Upper lobe of left lung (tissue), 6 donors: Measurements from ENCODE around the gene CCDC89. TPM values are rescaled to one million over a fixed set of nuclear protein-coding genes. Genes with fewer than 3 reads are reported as not detected.

Experiments used
- ATAC-seq, 2 donors: fragments of 200-7000 bp; cut with Tn5 transposase; one replicate each; pipeline ENCODE4 v1.9.1; 2022; ENCODE audit warnings: mild to moderate bottlenecking in 2 of 2, moderate library complexity in 2 of 2; ENCODE audit not compliant: low FRiP score in 2 of 2
- DNase-seq, 2 donors: peaks; one replicate each; pipeline ENCODE4 v3.0.0-alpha.2; 2019 to 2020
- H3K27ac ChIP-seq, 4 donors: fragments of 200-600 bp; sonication (generic); one replicate each; pipeline ENCODE4 v1.5.1; 2016 to 2019
- H3K27me3 ChIP-seq, 4 donors: fragments of 200-600 bp; sonication (generic); one replicate each; pipeline ENCODE4 v1.5.1; 2017 to 2019
- H3K36me3 ChIP-seq, 4 donors: fragments of 200-600 bp; sonication (generic); one replicate each; pipeline ENCODE4 v1.5.1; 2016 to 2019
- H3K4me1 ChIP-seq, 4 donors: fragments of 200-600 bp; sonication (generic); one replicate each; pipeline ENCODE4 v1.5.1; 2018 to 2019
- H3K4me3 ChIP-seq, 4 donors: fragments of 200-600 bp; sonication (generic); one replicate each; pipeline ENCODE4 v1.5.1; 2017 to 2019; ENCODE audit warnings: mild to moderate bottlenecking in 2 of 4, moderate library complexity in 1 of 4
- H3K9me3 ChIP-seq, 4 donors: fragments of 200-600 bp; sonication (generic); one replicate each; pipeline ENCODE4 v1.5.1; 2018 to 2019
- EP300 ChIP-seq, 4 donors: sonication (generic); formaldehyde crosslinking; IDR thresholded peaks; one replicate each; pipeline ENCODE4 v1.5.1; 2017; ENCODE audit warnings: antibody characterized with exemption in 4 of 4, control low read depth in 2 of 4
- POLR2A ChIP-seq, 4 donors: fragments of 450-650 bp; IDR thresholded peaks; one replicate each; pipeline ENCODE4 v1.5.1; 2016 to 2017; ENCODE audit warnings: antibody characterized with exemption in 4 of 4, mild to moderate bottlenecking in 2 of 4
- POLR2AphosphoS5 ChIP-seq, 2 donors: sonication (generic); formaldehyde crosslinking; IDR thresholded peaks; one replicate each; pipeline ENCODE4 v1.5.1; 2017; ENCODE audit warnings: antibody characterized with exemption in 2 of 2
- WGBS, 2 donors: methylation state at CpG; one replicate each; pipeline ENCODE4 v1.1.5; 2017 to 2018; 5-methylcytosine and 5-hydroxymethylcytosine counted together
- total RNA-seq, 6 donors: library from RNA; depleted of rRNA in 4 of 6; stranded (reverse); fragments of >200 nt in 4 of 6; gene quantifications; one replicate each; pipeline versions ENCODE4 v1.1.0 to v1.2.1, GENCODE V29; 2016 to 2021
- TF ChIP-seq, protein P1 (sequence below), 6 experiments: fragments of 450-650 bp in 4 of 6; fragments of 200-600 bp in 2 of 6; sonication (generic) in 2 of 6; IDR thresholded peaks; one replicate each; pipeline ENCODE4 v1.5.1; 2016 to 2019; ENCODE audit warnings: antibody characterized with exemption in 6 of 6
- donor health status: DM: no; HTN: no; CAD: no; lungs with moderate emphysema.
- donor health status: DM: no; HTN: yes; CAD: no; lungs with severe emphysema.

Gene CCDC89
- total RNA-seq, 6 donors from 2014 or later = 0.46 to 14.7 (median 2.8) TPM

- Histone ChIP-seq H3K4me3 (no peak overlapping the region), H3K4me1 (peaks cover 9 to 24% (median 16%) of the 10 kb centered on the region in 4 donors), H3K27me3 (no peaks in the 10 kb centered on the region), H3K36me3 (peaks cover 0 to 28% (median under 1%) of the 10 kb centered on the region in 4 donors), H3K9me3 (no peaks in the 10 kb centered on the region), H3K27ac (no peak overlapping the region)
- DNase-seq = no peak
- WGBS, 2 donors = 80 to 100% methylated on average over 1 of the region's 1 CpG
- no peak for TF ChIP-seq POLR2A (IDR thresholded peaks at IDR 0.05)
- no peak for TF ChIP-seq POLR2AphosphoS5 (IDR thresholded peaks at IDR 0.05)
- TF ChIP-seq, protein P1, sequence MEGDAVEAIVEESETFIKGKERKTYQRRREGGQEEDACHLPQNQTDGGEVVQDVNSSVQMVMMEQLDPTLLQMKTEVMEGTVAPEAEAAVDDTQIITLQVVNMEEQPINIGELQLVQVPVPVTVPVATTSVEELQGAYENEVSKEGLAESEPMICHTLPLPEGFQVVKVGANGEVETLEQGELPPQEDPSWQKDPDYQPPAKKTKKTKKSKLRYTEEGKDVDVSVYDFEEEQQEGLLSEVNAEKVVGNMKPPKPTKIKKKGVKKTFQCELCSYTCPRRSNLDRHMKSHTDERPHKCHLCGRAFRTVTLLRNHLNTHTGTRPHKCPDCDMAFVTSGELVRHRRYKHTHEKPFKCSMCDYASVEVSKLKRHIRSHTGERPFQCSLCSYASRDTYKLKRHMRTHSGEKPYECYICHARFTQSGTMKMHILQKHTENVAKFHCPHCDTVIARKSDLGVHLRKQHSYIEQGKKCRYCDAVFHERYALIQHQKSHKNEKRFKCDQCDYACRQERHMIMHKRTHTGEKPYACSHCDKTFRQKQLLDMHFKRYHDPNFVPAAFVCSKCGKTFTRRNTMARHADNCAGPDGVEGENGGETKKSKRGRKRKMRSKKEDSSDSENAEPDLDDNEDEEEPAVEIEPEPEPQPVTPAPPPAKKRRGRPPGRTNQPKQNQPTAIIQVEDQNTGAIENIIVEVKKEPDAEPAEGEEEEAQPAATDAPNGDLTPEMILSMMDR (IDR thresholded peaks at IDR 0.05) = no peak
- TF ChIP-seq EP300 (IDR thresholded peaks at IDR 0.05) = no peak
- no peak for ATAC-seq
These were observed 34.9 kb downstream of the CCDC89 start for GRCh38 chr11:85651118-85651517.

- ATAC-seq = peak; percentile 98 to 100
- H3K4me3 ChIP-seq = peak within 1 kb of the TSS; percentile 48 to 67 (median 55)
- no peaks in the 10 kb centered on the region for H3K27me3 ChIP-seq
- TF ChIP-seq POLR2AphosphoS5 (IDR thresholded peaks at IDR 0.05) (peak; percentile 69 to 85), POLR2A (IDR thresholded peaks at IDR 0.05) (peak in 2 of 4 donors; percentile 52 to 80), EP300 (IDR thresholded peaks at IDR 0.05) (peak in 1 of 4 donors; percentile 22)
- TF ChIP-seq, protein P1 (IDR thresholded peaks at IDR 0.05) = peak in 1 of 6 experiments; percentile 7
- H3K36me3 ChIP-seq = peaks cover 0 to under 1% (median 0%) of the 10 kb centered on the region in 4 donors
- H3K27ac ChIP-seq = peak within 1 kb of the TSS; percentile 78 to 81 (median 80)
- H3K4me1 ChIP-seq = peaks cover 9 to 24% (median 16%) of the 10 kb centered on the region in 4 donors
- no peaks in the 10 kb centered on the region for H3K9me3 ChIP-seq
- DNase-seq = peak; percentile 93 to 98
- WGBS, 2 donors = 0 to 1% methylated on average over 29 to 33 of the region's 33 CpGs
These were observed 38.2 kb downstream of the CCDC89 start, which contains the start of gene TMEM126A for GRCh38 chr11:85647604-85648299. TMEM126A (plus strand) TSS chr11:85647967; CDS start chr11:85650256, 2,289 bp downstream.

DNA sequence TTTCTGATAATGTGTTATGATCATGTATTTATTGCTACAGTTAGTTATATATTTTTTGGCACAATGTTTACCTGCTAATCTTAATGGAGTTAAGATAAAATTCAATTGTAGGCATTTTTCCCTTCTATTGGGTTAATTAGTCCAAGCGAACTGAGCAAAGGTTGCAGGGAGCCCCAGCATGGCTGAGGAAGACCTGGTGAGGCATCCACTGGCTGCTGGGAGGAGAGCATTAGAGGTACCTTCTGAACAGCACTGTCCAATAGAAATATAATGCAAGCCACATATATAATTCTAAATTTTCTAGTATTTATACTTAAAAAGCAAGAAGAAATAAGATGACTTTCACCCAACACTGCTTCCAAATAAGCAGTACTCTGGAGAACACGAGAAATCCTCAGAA is 38.9 kb downstream of the CCDC89 start:
- H3K4me3 ChIP-seq = peak overlapping the region in 3 of 4 donors; percentile 49 to 67 (median 61)
- DNase-seq (no peak), ATAC-seq (no peak)
- TF ChIP-seq EP300 (IDR thresholded peaks at IDR 0.05) = no peak
- TF ChIP-seq POLR2AphosphoS5 (IDR thresholded peaks at IDR 0.05) = no peak
- TF ChIP-seq, protein P1 (IDR thresholded peaks at IDR 0.05) = no peak
- TF ChIP-seq POLR2A (IDR thresholded peaks at IDR 0.05) = no peak
- peaks cover 9 to 24% (median 16%) of the 10 kb centered on the region in 4 donors for H3K4me1 ChIP-seq
- H3K9me3 ChIP-seq = no peaks in the 10 kb centered on the region
- WGBS, 2 donors = 32 to 41% methylated on average over 2 of the region's 2 CpGs
- peak overlapping the region; percentile 78 to 81 (median 80) for H3K27ac ChIP-seq
- H3K36me3 ChIP-seq = no peaks in the 10 kb centered on the region
- no peaks in the 10 kb centered on the region for H3K27me3 ChIP-seq

DNA sequence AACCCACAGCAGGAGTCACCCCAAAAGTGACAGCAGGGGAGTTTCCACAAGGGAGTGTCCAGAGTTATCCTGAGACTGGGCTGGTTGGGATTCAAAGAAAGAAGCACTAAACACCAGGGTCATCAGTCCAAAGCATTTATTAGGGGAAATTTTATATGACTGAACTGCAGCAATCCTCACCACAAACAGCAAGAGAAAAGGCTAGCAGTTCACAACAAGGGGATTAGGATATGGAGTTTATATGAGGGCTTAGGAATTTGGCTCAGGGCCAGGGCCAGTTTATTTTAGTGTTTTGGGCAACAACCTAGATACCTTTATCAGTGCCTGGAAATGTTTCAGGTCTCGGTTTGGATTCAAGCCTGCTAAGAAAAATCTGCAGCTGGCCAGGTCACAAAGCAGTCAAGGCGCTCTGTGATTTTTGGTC is 42.8 kb downstream of the CCDC89 start:
- Histone ChIP-seq H3K36me3 (peaks cover 0 to 6% (median 0%) of the 10 kb centered on the region in 4 donors), H3K27me3 (no peaks in the 10 kb centered on the region), H3K9me3 (no peaks in the 10 kb centered on the region), H3K4me1 (peaks cover 1 to 10% (median 5%) of the 10 kb centered on the region in 4 donors), H3K27ac (no peak overlapping the region), H3K4me3 (no peak overlapping the region)
- ATAC-seq (no peak), DNase-seq (no peak)
- WGBS, 2 donors = 56 to 70% methylated on average over 2 of the region's 2 CpGs
- TF ChIP-seq, protein P1 (IDR thresholded peaks at IDR 0.05) = no peak
- TF ChIP-seq POLR2AphosphoS5 (IDR thresholded peaks at IDR 0.05) (no peak), EP300 (IDR thresholded peaks at IDR 0.05) (no peak), POLR2A (IDR thresholded peaks at IDR 0.05) (no peak)
